Stomach (tissue), 9 donors: ENCODE measurements around the gene PEPD. TPM values are rescaled to one million over a fixed set of nuclear protein-coding genes. Genes with fewer than 3 reads are reported as not detected.

ENCODE experiments used
- DNase-seq, 2 donors: peaks; one replicate each; pipeline versions ENCODE4 v3.0.0 to v3.0.0-alpha.2; 2013 to 2019
- H3K27ac ChIP-seq, 5 donors: fragments of 200-600 bp in 4 of 5; sonication (generic) in 4 of 5; one replicate each; pipeline ENCODE4 v1.5.1; 2013 to 2019; ENCODE audit warnings: mild to moderate bottlenecking in 1 of 5, moderate library complexity in 1 of 5
- H3K27me3 ChIP-seq, 3 donors: fragments of 200-600 bp; sonication (generic); one replicate each; pipeline ENCODE4 v1.5.1; 2017 to 2019; ENCODE audit warnings: mixed run types in 1 of 3
- H3K36me3 ChIP-seq, 4 donors: fragments of 200-600 bp; sonication (generic); 1 replicate in 3 of 4; 2 replicates in 1 of 4; pipeline ENCODE4 v1.5.1; 2016 to 2019
- H3K4me1 ChIP-seq, 4 donors: fragments of 200-600 bp; sonication (generic); one replicate each; pipeline ENCODE4 v1.5.1; 2016 to 2019
- H3K4me3 ChIP-seq, 4 donors: fragments of 200-600 bp; sonication (generic) in 3 of 4; one replicate each; pipeline ENCODE4 v1.5.1; 2016 to 2019; ENCODE audit warnings: mild to moderate bottlenecking in 1 of 4
- H3K9me3 ChIP-seq, 4 donors: fragments of 200-600 bp; sonication (generic); one replicate each; pipeline ENCODE4 v1.5.1; 2016 to 2019
- EP300 ChIP-seq: sonication (generic); formaldehyde crosslinking; IDR thresholded peaks from one replicate; pipeline ENCODE4 v1.6.1; 2017; ENCODE audit warnings: antibody characterized with exemption
- POLR2A ChIP-seq, 4 donors: fragments of 450-650 bp; IDR thresholded peaks; one replicate each; pipeline ENCODE4 v1.6.1; 2016; ENCODE audit warnings: antibody characterized with exemption in 4 of 4, control low read depth in 2 of 4, mild to moderate bottlenecking in 1 of 4, moderate library complexity in 1 of 4
- POLR2AphosphoS5 ChIP-seq, 3 donors: sonication (generic); formaldehyde crosslinking; IDR thresholded peaks; one replicate each; pipeline ENCODE4 v1.6.1; 2016; ENCODE audit warnings: antibody characterized with exemption in 3 of 3
- WGBS, 5 donors: extraction: QIAGEN DNeasy Blood & Tissue Kit in 3 of 5; methylation state at CpG; one replicate each; pipeline versions ENCODE4 v1.1.5 to v1.1.7; 2013 to 2018; 5-methylcytosine and 5-hydroxymethylcytosine counted together
- intact Hi-C: fragments of 100-400 bp; cut with DNase I; formaldehyde crosslinking; loops from one replicate; pipeline ENCODE4 v1.15.1; 2023; ENCODE audit warnings: low total_unique reads
- polyA plus RNA-seq, 3 donors: library from polyadenylated mRNA; stranded (reverse); fragments of 200-250 nt; gene quantifications; one replicate each; pipeline ENCODE4 v1.2.3, GENCODE V29; 2013
- total RNA-seq, 5 donors: library from RNA; depleted of rRNA; stranded (reverse); fragments of >200 nt; gene quantifications; one replicate each; pipeline versions ENCODE4 v1.1.0 to v1.2.3, GENCODE V29; 2014 to 2016
- TF ChIP-seq, protein P1 (sequence below), 7 experiments: fragments of 450-650 bp in 4 of 7; fragments of 200-600 bp in 3 of 7; sonication (generic) in 3 of 7; IDR thresholded peaks; one replicate each; pipeline ENCODE4 v1.5.1; 2016 to 2019; ENCODE audit warnings: antibody characterized with exemption in 7 of 7, control low read depth in 2 of 7, mild to moderate bottlenecking in 1 of 7
- donor health status: healthy with polysubstance abuse.
- donor health status: Bipolar disorder and iron deficiency.
- donor health status: healthy.

PEPD gene
- total and polyA plus RNA-seq, 8 donors, result 8.8 to 99.4 (median 42.7) TPM

DNA sequence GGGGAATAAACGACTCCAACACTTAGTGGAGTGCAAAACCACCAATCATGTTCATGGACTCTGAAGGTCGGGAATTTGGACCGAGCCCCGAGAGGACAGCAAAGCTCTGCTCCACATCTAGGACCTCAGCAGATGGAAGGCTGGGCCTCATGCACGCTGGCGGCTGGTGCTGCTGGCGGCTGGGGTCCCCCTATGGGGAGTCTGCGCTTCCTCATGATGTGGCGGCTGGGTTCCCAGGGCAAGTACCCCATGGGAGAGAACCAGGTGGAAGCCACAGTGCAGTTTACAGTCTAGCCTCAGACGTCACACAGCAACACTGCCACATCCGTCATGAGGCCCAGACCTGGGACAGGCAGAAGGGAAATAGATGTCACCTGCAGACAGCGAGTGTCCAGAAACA lies 13.2 kb downstream of the PEPD start:
- peaks cover 0 to 21% (median 15%) of the 10 kb centered on the region in 4 donors for H3K4me1 ChIP-seq
- peaks cover 0 to 70% (median 60%) of the 10 kb centered on the region in 4 donors for H3K36me3 ChIP-seq
- H3K9me3 ChIP-seq, result no peaks in the 10 kb centered on the region
- DNase-seq, result no peak
- H3K4me3 ChIP-seq, result no peak overlapping the region
- intact Hi-C loops, result no loop called here
- WGBS, 5 donors, result 89 to 97% (median 94%) methylated on average over 12 of the region's 12 CpGs
- no peak overlapping the region for H3K27ac ChIP-seq
- no peaks in the 10 kb centered on the region for H3K27me3 ChIP-seq
- TF ChIP-seq POLR2A (IDR thresholded peaks at IDR 0.05) (no peak), POLR2AphosphoS5 (IDR thresholded peaks at IDR 0.05) (no peak), EP300 (no peak)
- TF ChIP-seq, protein P1, sequence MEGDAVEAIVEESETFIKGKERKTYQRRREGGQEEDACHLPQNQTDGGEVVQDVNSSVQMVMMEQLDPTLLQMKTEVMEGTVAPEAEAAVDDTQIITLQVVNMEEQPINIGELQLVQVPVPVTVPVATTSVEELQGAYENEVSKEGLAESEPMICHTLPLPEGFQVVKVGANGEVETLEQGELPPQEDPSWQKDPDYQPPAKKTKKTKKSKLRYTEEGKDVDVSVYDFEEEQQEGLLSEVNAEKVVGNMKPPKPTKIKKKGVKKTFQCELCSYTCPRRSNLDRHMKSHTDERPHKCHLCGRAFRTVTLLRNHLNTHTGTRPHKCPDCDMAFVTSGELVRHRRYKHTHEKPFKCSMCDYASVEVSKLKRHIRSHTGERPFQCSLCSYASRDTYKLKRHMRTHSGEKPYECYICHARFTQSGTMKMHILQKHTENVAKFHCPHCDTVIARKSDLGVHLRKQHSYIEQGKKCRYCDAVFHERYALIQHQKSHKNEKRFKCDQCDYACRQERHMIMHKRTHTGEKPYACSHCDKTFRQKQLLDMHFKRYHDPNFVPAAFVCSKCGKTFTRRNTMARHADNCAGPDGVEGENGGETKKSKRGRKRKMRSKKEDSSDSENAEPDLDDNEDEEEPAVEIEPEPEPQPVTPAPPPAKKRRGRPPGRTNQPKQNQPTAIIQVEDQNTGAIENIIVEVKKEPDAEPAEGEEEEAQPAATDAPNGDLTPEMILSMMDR (IDR thresholded peaks at IDR 0.05), result no peak

DNA sequence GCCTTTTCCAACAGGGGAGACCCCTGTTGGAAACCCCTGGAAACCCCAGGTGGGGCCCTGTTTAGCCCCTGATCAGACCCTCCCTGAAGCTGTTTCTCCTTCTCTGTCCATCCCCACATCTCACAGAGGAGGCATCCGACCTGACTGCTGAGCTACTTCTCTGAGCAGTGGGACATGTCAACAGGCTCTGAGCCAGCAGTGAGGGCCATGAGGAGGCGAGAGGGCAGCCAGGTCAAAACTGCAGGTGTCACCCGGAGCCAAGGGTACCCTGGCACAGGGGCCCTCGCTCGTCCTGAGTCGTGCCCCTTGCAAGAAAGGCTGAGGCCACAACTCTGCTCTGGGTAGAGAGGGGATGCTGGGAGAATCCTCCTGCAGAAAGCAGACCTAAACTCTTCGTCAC lies 13.6 kb downstream of the PEPD start:
- TF ChIP-seq EP300 (no peak), POLR2A (IDR thresholded peaks at IDR 0.05) (no peak), POLR2AphosphoS5 (IDR thresholded peaks at IDR 0.05) (no peak)
- TF ChIP-seq, protein P1 (IDR thresholded peaks at IDR 0.05), result no peak
- Histone ChIP-seq H3K9me3 (no peaks in the 10 kb centered on the region), H3K36me3 (peaks cover 0 to 75% (median 64%) of the 10 kb centered on the region in 4 donors), H3K27ac (no peak overlapping the region), H3K4me3 (no peak overlapping the region), H3K4me1 (peaks cover 0 to 21% (median 15%) of the 10 kb centered on the region in 4 donors), H3K27me3 (no peaks in the 10 kb centered on the region)
- WGBS, 5 donors, result 81 to 92% (median 91%) methylated on average over 7 of the region's 7 CpGs
- no peak for DNase-seq
- intact Hi-C loops, result no loop called here

DNA sequence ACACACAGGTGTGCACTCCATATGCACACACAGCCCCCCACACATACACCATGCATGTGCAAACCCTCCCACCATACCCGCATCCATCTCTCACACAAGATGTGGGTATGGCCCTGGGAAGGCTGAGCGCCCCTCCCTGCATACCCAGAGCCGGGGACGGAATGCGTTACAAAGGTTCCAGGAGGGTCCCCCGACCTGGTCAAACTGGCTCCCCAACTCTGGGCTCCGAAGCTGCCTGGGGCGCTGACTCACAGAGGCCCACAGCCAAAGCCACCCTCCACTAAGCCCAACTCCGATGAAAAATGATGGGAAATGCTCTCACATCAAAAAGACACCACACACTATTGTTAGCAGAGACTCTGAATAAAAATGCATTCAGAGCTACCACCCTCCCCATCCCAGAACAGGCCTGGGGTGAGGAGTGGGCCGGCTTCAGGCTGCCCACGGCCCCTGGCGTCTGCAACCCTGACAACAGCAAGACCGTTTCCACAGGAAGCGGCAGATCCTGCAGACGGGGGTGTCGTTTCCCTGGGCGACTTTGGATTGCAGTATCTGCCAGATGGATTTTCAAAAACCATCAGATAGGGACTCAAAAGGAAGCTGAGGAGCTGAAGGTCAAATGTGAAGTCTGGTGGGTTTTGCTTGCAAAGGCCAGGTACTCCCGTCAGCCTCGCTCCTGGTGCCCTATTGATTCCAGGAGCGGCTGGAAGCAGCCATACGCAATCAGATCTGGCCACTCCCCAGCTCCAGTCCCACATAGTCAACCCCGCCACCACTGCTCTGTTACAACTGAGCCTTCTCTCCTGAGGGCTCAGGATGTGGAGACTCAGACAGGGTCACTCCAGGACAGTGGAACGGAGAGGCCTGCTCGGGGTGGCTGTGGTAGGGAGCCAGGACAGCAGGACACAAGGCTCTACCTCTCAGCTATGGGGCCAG lies 14.3 kb downstream of the PEPD start:
- no peaks in the 10 kb centered on the region for H3K9me3 ChIP-seq
- H3K27ac ChIP-seq, result no peak overlapping the region
- no peak for DNase-seq
- H3K36me3 ChIP-seq, result peaks cover 0 to 78% (median 65%) of the 10 kb centered on the region in 4 donors
- WGBS, 5 donors, result 57 to 69% (median 61%) methylated on average over 23 to 24 of the region's 24 CpGs
- no peaks in the 10 kb centered on the region for H3K27me3 ChIP-seq
- intact Hi-C loops, result no loop called here
- H3K4me1 ChIP-seq, result peaks cover 0 to 21% (median 15%) of the 10 kb centered on the region in 4 donors
- TF ChIP-seq, protein P1 (IDR thresholded peaks at IDR 0.05), result no peak
- TF ChIP-seq POLR2A (IDR thresholded peaks at IDR 0.05), result no peak
- TF ChIP-seq EP300, result no peak
- no peak for TF ChIP-seq POLR2AphosphoS5 (IDR thresholded peaks at IDR 0.05)
- no peak overlapping the region for H3K4me3 ChIP-seq

DNA sequence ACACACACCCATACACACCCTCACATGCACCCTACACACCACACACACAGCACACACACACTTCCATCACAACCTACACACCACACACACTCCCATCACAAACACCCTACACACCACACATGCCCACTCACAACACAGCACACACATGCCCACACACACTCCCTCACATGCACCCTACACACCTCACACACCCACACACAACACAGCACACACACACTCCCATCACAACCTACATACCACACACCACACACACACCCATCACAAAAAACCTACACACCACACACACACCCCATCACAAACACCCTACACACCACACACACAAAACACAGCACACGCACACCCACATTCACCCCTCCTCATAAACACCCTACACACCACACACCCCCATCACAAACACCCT lies 15.1 kb downstream of the PEPD start:
- Histone ChIP-seq H3K4me1 (peaks cover 0 to 21% (median 15%) of the 10 kb centered on the region in 4 donors), H3K27me3 (no peaks in the 10 kb centered on the region), H3K27ac (no peak overlapping the region), H3K4me3 (no peak overlapping the region), H3K36me3 (peaks cover 0 to 78% (median 60%) of the 10 kb centered on the region in 4 donors), H3K9me3 (no peaks in the 10 kb centered on the region)
- WGBS, 5 donors, result 89 to 100% (median 100%) methylated on average over 1 of the region's 1 CpG
- intact Hi-C loops, result no loop called here
- no peak for DNase-seq
- TF ChIP-seq POLR2AphosphoS5 (IDR thresholded peaks at IDR 0.05) (no peak), EP300 (no peak), POLR2A (IDR thresholded peaks at IDR 0.05) (no peak)
- TF ChIP-seq, protein P1 (IDR thresholded peaks at IDR 0.05), result no peak
